GDM1 (cell line): ENCODE data around the gene CMYA5.
"Not testable (repeated sequence)": the region's sequence is repeated elsewhere in the genome, so short reads cannot be mapped to it uniquely, and the experiment has no call there.

Experiments used
- DNase-seq: peaks from one replicate; lab custom pipeline; 2025; lab: John Stamatoyannopoulos, UW

Gene CMYA5

GRCh38 chr5:79689541-79690466 lies at the start of gene CMYA5:
TSS of gene CMYA5 (plus strand) at chr5:79689836. CDS start at chr5:79689908, 72 bp downstream.
- no peak for DNase-seq

- no peak for DNase-seq
Measured at GRCh38 chr5:79640571-79641055, 49.0 kb upstream of the CMYA5 start.

GRCh38 chr5:79641414-79641813 lies 48.2 kb upstream of the CMYA5 start:
- DNase-seq, result no peak

- DNase-seq, result no peak
Measured at GRCh38 chr5:79642210-79642609, 47.4 kb upstream of the CMYA5 start.

- DNase-seq, result no peak
Measured at GRCh38 chr5:79653843-79654242, 35.8 kb upstream of the CMYA5 start.

GRCh38 chr5:79663212-79663611 lies 26.4 kb upstream of the CMYA5 start:
- DNase-seq, result no peak

- DNase-seq, result no peak
Measured at GRCh38 chr5:79666758-79667157, 22.9 kb upstream of the CMYA5 start.

- no peak for DNase-seq
Measured at GRCh38 chr5:79672392-79672791, 17.2 kb upstream of the CMYA5 start.

GRCh38 chr5:79676354-79676753 lies 13.3 kb upstream of the CMYA5 start:
- DNase-seq, result not testable (repeated sequence)

GRCh38 chr5:79682102-79682501 lies 7.5 kb upstream of the CMYA5 start:
- not testable (repeated sequence) for DNase-seq

- DNase-seq, result no peak
Measured at GRCh38 chr5:79684782-79685181, 4.9 kb upstream of the CMYA5 start.

GRCh38 chr5:79685627-79686026 lies 4.0 kb upstream of the CMYA5 start:
- DNase-seq, result no peak

GRCh38 chr5:79686799-79687198 lies 2.8 kb upstream of the CMYA5 start:
- DNase-seq, result no peak

- DNase-seq, result no peak
Measured at GRCh38 chr5:79687889-79688288, 1.7 kb upstream of the CMYA5 start.

GRCh38 chr5:79691007-79691406 lies 1.4 kb downstream of the CMYA5 start:
- no peak for DNase-seq

GRCh38 chr5:79692596-79692995 lies 3.0 kb downstream of the CMYA5 start:
- no peak for DNase-seq

- no peak for DNase-seq
Measured at GRCh38 chr5:79694183-79694582, 4.5 kb downstream of the CMYA5 start.

GRCh38 chr5:79694652-79695051 lies 5.0 kb downstream of the CMYA5 start:
- no peak for DNase-seq

- no peak for DNase-seq
Measured at GRCh38 chr5:79695526-79695925, 5.9 kb downstream of the CMYA5 start.

GRCh38 chr5:79697222-79698170 lies 7.9 kb downstream of the CMYA5 start:
- DNase-seq, result no peak

- DNase-seq, result no peak
Measured at GRCh38 chr5:79699763-79700400, 10.2 kb downstream of the CMYA5 start.
